ENCODE results near the gene CNTNAP2.

The CNTNAP2 gene

DNA sequence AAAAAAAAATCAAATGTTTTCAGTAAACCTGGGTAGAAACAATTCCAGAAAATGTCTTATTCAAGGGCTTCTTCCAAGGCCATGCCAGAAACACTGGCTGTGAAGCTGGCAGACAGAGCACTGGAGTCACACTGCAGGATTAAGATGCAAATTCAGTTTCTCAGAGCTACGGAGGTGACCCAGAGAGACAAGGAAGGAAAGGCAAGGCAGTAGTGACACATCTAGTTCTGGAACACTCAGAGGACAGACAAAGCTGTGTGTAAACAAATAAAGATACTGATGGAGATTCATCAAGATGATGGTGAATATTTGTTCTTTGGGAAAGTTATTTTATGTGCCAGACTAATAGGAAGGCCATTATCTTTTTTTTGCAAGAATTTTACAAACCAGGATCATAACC is 1865.7 kb downstream of the CNTNAP2 start:
- Histone ChIP-seq H3K9ac (ENCODE audit: low read depth, low read length) (no peak overlapping the region), H3K27ac (ENCODE audit: low read length) (no peak overlapping the region), H3K9me3 (ENCODE audit: insufficient read depth, low read length, severe bottlenecking) (no peaks in the 10 kb centered on the region), H3K79me2 (ENCODE audit: insufficient read depth, low read length) (no peaks in the 10 kb centered on the region), H3K4me2 (ENCODE audit: insufficient read depth, low read length) (no peak overlapping the region), H3K36me3 (ENCODE audit: insufficient read depth, low read length) (no peaks in the 10 kb centered on the region), H3K4me3 (ENCODE audit: low read depth in 1 of 2, low read length in 2 of 2) (no peak overlapping the region), H2AFZ (ENCODE audit: low read depth, low read length) (no peak overlapping the region), H3K4me1 (ENCODE audit: insufficient read depth, low read length) (no peaks in the 10 kb centered on the region), H3K27me3 (ENCODE audit: insufficient read depth, low read length, poor library complexity) (no peaks in the 10 kb centered on the region), H4K20me1 (ENCODE audit: insufficient read depth, low read length) (no peaks in the 10 kb centered on the region)
- DNase-seq = no peak
- TF ChIP-seq, protein P1, sequence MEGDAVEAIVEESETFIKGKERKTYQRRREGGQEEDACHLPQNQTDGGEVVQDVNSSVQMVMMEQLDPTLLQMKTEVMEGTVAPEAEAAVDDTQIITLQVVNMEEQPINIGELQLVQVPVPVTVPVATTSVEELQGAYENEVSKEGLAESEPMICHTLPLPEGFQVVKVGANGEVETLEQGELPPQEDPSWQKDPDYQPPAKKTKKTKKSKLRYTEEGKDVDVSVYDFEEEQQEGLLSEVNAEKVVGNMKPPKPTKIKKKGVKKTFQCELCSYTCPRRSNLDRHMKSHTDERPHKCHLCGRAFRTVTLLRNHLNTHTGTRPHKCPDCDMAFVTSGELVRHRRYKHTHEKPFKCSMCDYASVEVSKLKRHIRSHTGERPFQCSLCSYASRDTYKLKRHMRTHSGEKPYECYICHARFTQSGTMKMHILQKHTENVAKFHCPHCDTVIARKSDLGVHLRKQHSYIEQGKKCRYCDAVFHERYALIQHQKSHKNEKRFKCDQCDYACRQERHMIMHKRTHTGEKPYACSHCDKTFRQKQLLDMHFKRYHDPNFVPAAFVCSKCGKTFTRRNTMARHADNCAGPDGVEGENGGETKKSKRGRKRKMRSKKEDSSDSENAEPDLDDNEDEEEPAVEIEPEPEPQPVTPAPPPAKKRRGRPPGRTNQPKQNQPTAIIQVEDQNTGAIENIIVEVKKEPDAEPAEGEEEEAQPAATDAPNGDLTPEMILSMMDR (IDR thresholded peaks at IDR 0.05; ENCODE audit: borderline replicate concordance, extremely low read depth, low read length, poor library complexity, severe bottlenecking) = no peak
- TF ChIP-seq EZH2 (IDR thresholded peaks at IDR 0.05; ENCODE audit: borderline replicate concordance, low read depth, low read length, severe bottlenecking) = no peak
- ATAC-seq (ENCODE audit: insufficient read depth, low read depth) = no peak

DNA sequence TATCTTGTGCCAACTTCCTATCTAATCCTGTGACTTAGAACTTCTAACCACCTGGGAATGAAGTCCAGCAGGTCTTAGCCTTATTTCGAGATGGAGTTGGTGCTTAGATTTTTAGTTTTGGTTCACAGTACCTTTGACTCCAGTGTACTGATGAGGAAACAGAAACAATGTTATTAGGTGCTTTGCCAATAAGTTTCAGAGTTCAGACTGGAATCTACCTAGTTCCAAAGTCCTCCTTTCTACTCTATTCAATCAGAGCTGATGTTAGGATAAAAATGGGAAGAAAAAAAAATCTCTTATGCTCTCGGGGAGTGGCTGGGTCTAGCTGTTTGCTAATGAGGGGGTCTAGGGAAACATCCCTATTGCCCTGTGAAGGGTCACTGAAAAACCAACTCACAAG is 1867.7 kb downstream of the CNTNAP2 start:
- Histone ChIP-seq H3K9me3 (ENCODE audit: insufficient read depth, low read length, severe bottlenecking) (no peaks in the 10 kb centered on the region), H2AFZ (ENCODE audit: low read depth, low read length) (no peak overlapping the region), H3K27ac (ENCODE audit: low read length) (no peak overlapping the region), H3K4me3 (ENCODE audit: low read depth in 1 of 2, low read length in 2 of 2) (no peak overlapping the region), H4K20me1 (ENCODE audit: insufficient read depth, low read length) (no peaks in the 10 kb centered on the region), H3K27me3 (ENCODE audit: insufficient read depth, low read length, poor library complexity) (no peaks in the 10 kb centered on the region), H3K79me2 (ENCODE audit: insufficient read depth, low read length) (no peaks in the 10 kb centered on the region), H3K4me2 (ENCODE audit: insufficient read depth, low read length) (no peak overlapping the region), H3K9ac (ENCODE audit: low read depth, low read length) (no peak overlapping the region), H3K4me1 (ENCODE audit: insufficient read depth, low read length) (no peaks in the 10 kb centered on the region), H3K36me3 (ENCODE audit: insufficient read depth, low read length) (no peaks in the 10 kb centered on the region)
- TF ChIP-seq EZH2 (IDR thresholded peaks at IDR 0.05; ENCODE audit: borderline replicate concordance, low read depth, low read length, severe bottlenecking) = no peak
- TF ChIP-seq, protein P1 (IDR thresholded peaks at IDR 0.05; ENCODE audit: borderline replicate concordance, extremely low read depth, low read length, poor library complexity, severe bottlenecking) = no peak
- DNase-seq (no peak), ATAC-seq (ENCODE audit: insufficient read depth, low read depth) (no peak)

DNA sequence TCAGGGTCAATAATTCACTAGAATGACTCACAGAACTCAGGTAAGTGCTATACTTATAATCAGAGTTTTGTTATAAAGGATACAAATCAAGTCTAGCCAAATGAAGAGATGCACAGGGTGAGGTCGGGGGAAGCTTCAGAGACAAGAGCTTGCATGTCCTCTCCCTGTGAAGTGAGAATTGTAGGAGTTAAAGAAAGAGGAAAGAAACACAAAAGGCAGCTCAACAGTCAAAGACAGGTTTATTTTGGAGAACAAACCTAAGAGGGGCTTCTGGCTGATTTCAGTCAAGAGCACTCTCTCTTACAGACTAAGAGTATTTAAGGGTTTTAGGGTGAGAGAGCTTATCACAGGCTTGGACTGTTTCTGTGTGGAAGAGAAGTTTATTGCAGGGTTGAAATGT is 1873.5 kb downstream of the CNTNAP2 start:
- Histone ChIP-seq H3K4me2 (ENCODE audit: insufficient read depth, low read length) (no peak overlapping the region), H2AFZ (ENCODE audit: low read depth, low read length) (no peak overlapping the region), H3K79me2 (ENCODE audit: insufficient read depth, low read length) (no peaks in the 10 kb centered on the region), H3K4me3 (ENCODE audit: low read depth in 1 of 2, low read length in 2 of 2) (no peak overlapping the region), H3K36me3 (ENCODE audit: insufficient read depth, low read length) (no peaks in the 10 kb centered on the region), H3K27me3 (ENCODE audit: insufficient read depth, low read length, poor library complexity) (peaks cover 4% of the 10 kb centered on the region), H3K27ac (ENCODE audit: low read length) (no peak overlapping the region), H4K20me1 (ENCODE audit: insufficient read depth, low read length) (no peaks in the 10 kb centered on the region), H3K9me3 (ENCODE audit: insufficient read depth, low read length, severe bottlenecking) (no peaks in the 10 kb centered on the region), H3K4me1 (ENCODE audit: insufficient read depth, low read length) (no peaks in the 10 kb centered on the region), H3K9ac (ENCODE audit: low read depth, low read length) (no peak overlapping the region)
- no peak for DNase-seq
- TF ChIP-seq, protein P1 (IDR thresholded peaks at IDR 0.05; ENCODE audit: borderline replicate concordance, extremely low read depth, low read length, poor library complexity, severe bottlenecking) = no peak
- no peak for TF ChIP-seq EZH2 (IDR thresholded peaks at IDR 0.05; ENCODE audit: borderline replicate concordance, low read depth, low read length, severe bottlenecking)
- ATAC-seq (ENCODE audit: insufficient read depth, low read depth) = no peak

DNA sequence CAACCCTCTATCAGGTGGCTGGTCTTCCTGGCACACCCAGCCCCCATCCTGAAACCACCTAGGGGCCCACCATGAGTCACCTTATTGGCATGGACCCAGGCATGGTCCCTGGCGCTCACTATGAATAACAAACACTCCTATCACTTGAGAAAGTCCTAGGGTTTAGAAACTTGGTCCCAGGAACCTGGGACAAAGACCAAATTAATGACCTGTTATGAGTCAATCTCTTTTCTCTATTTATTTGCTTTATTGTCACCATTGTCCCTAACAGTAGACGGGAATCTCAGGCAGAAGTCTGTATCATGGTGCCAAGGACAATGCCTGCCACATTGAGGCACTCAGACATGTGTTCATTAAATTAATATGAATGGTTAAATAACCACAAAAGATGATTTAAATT is 1874.3 kb downstream of the CNTNAP2 start:
- Histone ChIP-seq H3K36me3 (ENCODE audit: insufficient read depth, low read length) (no peaks in the 10 kb centered on the region), H3K4me1 (ENCODE audit: insufficient read depth, low read length) (no peaks in the 10 kb centered on the region), H3K4me2 (ENCODE audit: insufficient read depth, low read length) (no peak overlapping the region), H3K9ac (ENCODE audit: low read depth, low read length) (no peak overlapping the region), H3K27me3 (ENCODE audit: insufficient read depth, low read length, poor library complexity) (peaks cover 4% of the 10 kb centered on the region), H3K9me3 (ENCODE audit: insufficient read depth, low read length, severe bottlenecking) (no peaks in the 10 kb centered on the region), H3K27ac (ENCODE audit: low read length) (no peak overlapping the region), H3K4me3 (ENCODE audit: low read depth in 1 of 2, low read length in 2 of 2) (no peak overlapping the region), H4K20me1 (ENCODE audit: insufficient read depth, low read length) (no peaks in the 10 kb centered on the region), H3K79me2 (ENCODE audit: insufficient read depth, low read length) (no peaks in the 10 kb centered on the region), H2AFZ (ENCODE audit: low read depth, low read length) (no peak overlapping the region)
- TF ChIP-seq, protein P1 (IDR thresholded peaks at IDR 0.05; ENCODE audit: borderline replicate concordance, extremely low read depth, low read length, poor library complexity, severe bottlenecking) = no peak
- TF ChIP-seq EZH2 (IDR thresholded peaks at IDR 0.05; ENCODE audit: borderline replicate concordance, low read depth, low read length, severe bottlenecking) = no peak
- no peak for ATAC-seq (ENCODE audit: insufficient read depth, low read depth)
- DNase-seq = no peak
